Daoy (cell line): Measurements from ENCODE around the gene RPL23. TPM values are rescaled to one million over a fixed set of nuclear protein-coding genes. Genes with fewer than 3 reads are reported as not detected.

Experiments used
- DNase-seq: peaks from one replicate; pipeline ENCODE4 v3.0.0-alpha.2; 2015; ENCODE audit warnings: low read depth
- total RNA-seq: library from RNA; depleted of rRNA; stranded (reverse); fragments of >200 nt; shearing (Covaris generic); gene quantifications from 2 replicates; pipeline ENCODE4 v1.2.3, GENCODE V29; 2014

Gene RPL23
- total RNA-seq, 1 experiment from 2014 or later: 1,311 TPM

DNA sequence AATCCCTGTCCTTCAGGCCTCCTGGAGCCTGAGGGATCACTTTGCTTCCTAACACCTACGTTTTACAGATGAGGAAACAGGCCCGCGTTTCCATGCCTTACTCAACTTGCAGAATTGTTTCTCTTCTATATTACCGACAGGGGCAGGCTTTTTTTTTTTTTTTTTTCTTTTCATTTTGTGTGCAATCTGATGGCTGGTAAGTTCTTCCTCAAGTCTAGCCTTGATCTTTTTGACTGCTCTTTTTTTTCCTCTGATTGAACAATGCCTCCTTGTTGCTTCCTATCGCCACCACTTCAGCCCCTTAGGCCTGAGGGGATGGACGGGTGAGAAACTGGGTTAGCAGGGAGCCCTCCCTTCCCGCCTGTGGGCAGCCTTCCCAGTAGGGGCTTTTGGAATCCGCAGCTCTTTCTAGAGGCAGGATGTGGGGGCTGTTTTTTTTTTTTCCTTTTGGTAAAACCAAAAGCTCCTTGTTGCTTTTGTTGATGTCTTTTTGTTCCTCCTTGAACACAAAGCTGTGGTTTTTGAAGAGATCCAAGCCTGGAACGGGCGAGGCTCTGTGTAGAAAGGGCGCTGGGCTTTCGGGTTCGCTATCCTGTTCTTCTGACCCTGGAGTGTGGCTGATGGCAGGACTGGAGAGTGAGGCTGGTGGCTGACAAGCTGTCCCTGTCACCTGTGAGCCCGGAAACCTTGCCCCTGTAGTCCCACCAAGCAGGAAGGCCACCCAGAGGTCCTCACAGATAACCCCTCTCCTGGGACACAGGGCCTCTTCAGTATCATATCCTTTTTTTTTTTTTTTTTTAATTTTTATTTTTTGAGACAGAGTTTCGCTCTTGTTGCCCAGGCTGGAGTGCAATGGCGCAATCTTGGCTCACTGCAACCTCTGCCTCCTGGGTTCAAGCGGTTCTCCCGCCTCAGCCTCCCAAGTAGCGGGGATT, 30.3 kb upstream of the RPL23 start:
- peak; percentile 57 for DNase-seq

- no peak for DNase-seq
These were observed 29.3 kb upstream of the RPL23 start for GRCh38 chr17:38882870-38883269.

DNA sequence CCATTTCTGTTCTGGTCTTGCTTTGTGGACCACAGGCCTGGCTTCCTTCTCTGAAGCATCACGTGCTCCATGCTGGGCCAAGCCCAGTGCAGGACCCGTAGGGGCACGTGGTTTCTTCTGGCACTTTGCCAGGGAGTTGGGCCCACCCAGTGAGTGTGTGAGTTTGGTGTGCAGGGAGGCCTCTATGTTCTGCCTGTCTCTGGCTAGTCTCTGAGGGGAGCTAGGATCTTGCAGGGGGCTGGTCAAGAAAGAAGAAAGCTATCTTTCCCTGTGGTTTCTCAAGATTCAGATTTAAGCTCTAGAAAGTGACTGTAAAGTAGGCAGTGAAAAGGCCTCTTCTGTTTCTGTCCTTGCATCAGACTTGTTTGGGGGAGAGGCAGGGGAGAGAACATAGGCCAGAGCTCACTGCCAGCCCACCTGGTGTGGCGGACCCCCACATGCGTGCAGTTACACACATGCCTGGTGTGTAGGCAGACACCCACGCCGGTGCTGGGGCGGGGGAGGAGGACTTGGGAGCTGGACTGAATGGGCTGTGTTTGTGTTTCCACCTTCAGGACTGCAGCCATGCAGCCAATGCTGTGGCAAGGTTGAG, 28.2 kb upstream of the RPL23 start:
- DNase-seq: peak; percentile 51

GRCh38 chr17:38879878-38880665, 26.6 kb upstream of the RPL23 start:
- DNase-seq: peak; percentile 90

GRCh38 chr17:38877130-38877851, 23.8 kb upstream of the RPL23 start:
- DNase-seq: no peak

DNA sequence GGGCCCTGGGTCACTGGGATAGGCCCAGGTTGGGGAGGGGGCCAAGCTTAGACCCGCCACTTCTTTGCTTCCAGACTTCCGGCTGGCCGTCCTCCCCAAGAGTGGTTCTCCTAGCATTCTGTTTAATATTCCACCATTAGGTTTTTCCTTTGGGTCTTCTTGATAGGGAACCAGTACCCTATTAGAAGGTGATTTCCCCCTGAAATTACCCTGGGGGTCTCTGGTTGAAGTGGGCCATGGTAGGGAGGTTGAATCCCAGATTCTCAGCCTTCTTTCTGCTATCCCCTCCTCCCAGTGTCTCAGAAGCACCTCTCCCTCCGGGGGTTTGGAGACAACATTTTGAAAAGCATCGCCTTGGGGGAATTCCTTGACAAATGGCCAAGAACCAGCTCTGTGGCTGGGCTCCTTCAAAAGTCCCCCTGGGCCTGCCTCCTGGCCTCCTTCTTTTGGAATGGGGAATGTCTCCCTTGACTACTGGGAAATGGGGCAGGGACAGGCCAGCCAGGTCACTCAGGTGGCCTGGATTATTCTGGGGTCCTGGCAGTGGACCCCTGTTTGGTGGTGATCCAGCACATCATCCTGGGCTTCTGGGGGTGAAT, 22.1 kb upstream of the RPL23 start:
- no peak for DNase-seq

GRCh38 chr17:38874505-38875400, 21.2 kb upstream of the RPL23 start:
- no peak for DNase-seq

GRCh38 chr17:38873640-38874380, 20.3 kb upstream of the RPL23 start:
- no peak for DNase-seq

GRCh38 chr17:38872671-38873385, 19.3 kb upstream of the RPL23 start:
- DNase-seq: no peak

DNA sequence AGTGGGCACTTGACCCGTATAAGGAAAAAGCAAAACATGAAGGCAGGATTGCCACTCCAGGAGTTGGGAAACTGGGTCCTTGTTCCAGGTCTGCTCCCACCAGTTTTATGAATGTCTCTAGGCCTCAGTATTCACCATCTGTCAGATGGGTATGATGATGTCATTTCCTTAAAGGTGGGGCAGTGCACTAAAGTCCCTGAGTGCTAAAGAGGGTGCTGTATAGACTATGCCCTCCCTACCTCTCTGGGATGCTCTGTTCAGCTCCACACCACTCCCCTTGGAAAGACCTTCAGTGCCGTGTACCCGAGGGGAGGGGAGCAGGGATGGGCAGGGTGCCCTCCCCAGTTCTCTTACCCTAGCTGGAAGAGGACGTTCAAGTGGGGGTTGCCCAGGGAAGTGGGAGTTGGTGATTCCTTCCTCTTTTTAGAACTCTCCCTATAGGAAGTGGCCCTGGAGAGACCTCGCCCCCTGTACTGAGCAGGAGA, 18.5 kb upstream of the RPL23 start:
- no peak for DNase-seq

- DNase-seq: peak; percentile 87
These were observed 17.9 kb upstream of the RPL23 start for GRCh38 chr17:38871247-38872015.

DNA sequence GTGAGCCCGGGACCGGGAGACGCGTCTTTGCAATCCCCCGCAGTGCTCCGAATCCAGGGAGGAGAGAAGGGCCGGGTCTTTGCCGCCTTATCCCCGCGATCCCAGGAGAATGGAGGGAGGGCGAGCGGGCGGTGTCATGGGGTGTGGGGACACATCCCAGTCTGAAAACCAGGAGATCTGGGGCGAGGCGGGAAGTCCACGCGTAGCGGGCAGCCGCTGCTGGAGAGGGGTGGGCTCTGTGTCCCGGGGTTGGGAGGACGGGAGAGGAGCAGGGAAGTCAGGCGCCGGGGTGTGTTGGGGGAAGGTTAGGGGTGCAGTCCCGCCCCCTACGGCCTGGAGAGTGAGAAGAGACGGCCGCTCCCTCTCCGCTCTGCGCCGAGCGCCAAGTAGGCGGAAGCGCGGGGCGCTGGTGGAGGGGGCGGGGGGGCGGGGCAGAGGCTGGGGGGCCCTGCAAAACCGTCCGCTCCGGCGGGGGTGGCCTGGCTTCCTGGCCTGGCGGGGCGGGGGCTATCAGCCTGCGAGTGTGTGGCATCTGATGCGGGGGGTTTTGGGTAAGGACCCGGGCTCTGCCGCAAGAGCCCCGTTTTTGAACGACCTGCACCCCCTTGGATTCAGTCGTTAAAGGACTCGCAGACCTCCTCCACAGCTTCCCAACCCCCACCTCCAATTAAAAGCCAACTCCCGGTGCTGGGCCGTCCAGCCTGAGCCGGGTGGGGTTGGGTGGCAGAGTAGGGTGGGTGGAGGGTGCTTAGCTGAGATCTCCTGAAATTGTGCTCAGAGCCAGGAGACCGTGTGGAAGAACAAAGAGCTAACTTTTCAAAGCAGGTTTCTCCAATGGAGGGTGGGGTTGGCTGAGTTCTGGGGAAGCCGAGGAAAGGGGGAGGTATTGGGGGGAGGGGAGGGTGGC, 17.0 kb upstream of the RPL23 start:
- peak; percentile 68 for DNase-seq

GRCh38 chr17:38869526-38870258, 16.2 kb upstream of the RPL23 start, which contains the start of gene LASP1:
Gene LASP1 (plus strand): TSS chr17:38870058. CDS start chr17:38870190, 132 bp downstream.
- peak; percentile 90 for DNase-seq

GRCh38 chr17:38868817-38869525, 15.4 kb upstream of the RPL23 start:
- DNase-seq: peak; percentile 82
